Activated T-helper 1 cell treated with anti-CD3 and anti-CD28 coated beads, Interleukin-12 subunit alpha, Interleukin-12 subunit beta, Interleukin-2, Interleukin-4 antibody, amounts not matched to agents 30 ng/mL and 10 ng/mL and 1 ng/mL, durations not matched to agents 14 hours and 24 hours and 36 hours (primary cell): Measurements from ENCODE around the gene CNTN5. TPM values are rescaled to one million over a fixed set of nuclear protein-coding genes. Genes with fewer than 3 reads are reported as not detected.

Experiments used
- DNase-seq: peaks from one replicate; pipeline ENCODE4 v3.0.0; 2021; ENCODE audit warnings: low spot score
- H3K27ac Mint-ChIP-seq: one replicate; pipeline ENCODE4 v1.8.0; 2021; ENCODE audit warnings: mild to moderate bottlenecking, mixed read lengths
- H3K27me3 Mint-ChIP-seq: one replicate; pipeline ENCODE4 v1.8.0; 2022; ENCODE audit warnings: mild to moderate bottlenecking, moderate library complexity, mixed read lengths; ENCODE audit not compliant: insufficient read depth
- H3K36me3 Mint-ChIP-seq: one replicate; pipeline ENCODE4 v1.8.0; 2021; ENCODE audit warnings: low read depth, mixed read lengths
- H3K4me1 Mint-ChIP-seq: one replicate; pipeline ENCODE4 v1.8.0; 2021; ENCODE audit warnings: low read depth, mixed read lengths
- H3K4me3 Mint-ChIP-seq: one replicate; pipeline ENCODE4 v1.8.0; 2021; ENCODE audit warnings: mild to moderate bottlenecking, moderate library complexity, mixed read lengths
- H3K9me3 Mint-ChIP-seq: one replicate; pipeline ENCODE4 v1.8.0; 2021; ENCODE audit warnings: mixed read lengths
- intact Hi-C: fragments of 100-400 bp; cut with micrococcal nuclease; formaldehyde crosslinking; loops from one replicate; pipeline ENCODE4 v1.15.1; 2024
- total RNA-seq: library from RNA; stranded (reverse); gene quantifications from 2 replicates; pipeline ENCODE4 v1.2.3, GENCODE V29; 2022

Gene CNTN5
- total RNA-seq, 1 donor from 2014 or later: not detected

- DNase-seq: no peak
- intact Hi-C loops: no loop called here
- Mint-ChIP-seq H3K4me3 (no peak overlapping the region), H3K9me3 (peaks cover 3% of the 10 kb centered on the region), H3K4me1 (no peaks in the 10 kb centered on the region), H3K36me3 (no peaks in the 10 kb centered on the region), H3K27me3 (no peaks in the 10 kb centered on the region), H3K27ac (no peak overlapping the region)
Observed at GRCh38 chr11:99376463-99376862, 355.7 kb downstream of the CNTN5 start.

- H3K27me3 Mint-ChIP-seq: no peaks in the 10 kb centered on the region
Observed at GRCh38 chr11:99383648-99384245, 363.0 kb downstream of the CNTN5 start.

GRCh38 chr11:99391245-99391644 lies 370.5 kb downstream of the CNTN5 start:
- H3K27ac Mint-ChIP-seq: no peak overlapping the region
- H3K27me3 Mint-ChIP-seq: no peaks in the 10 kb centered on the region
- no peak overlapping the region for H3K4me3 Mint-ChIP-seq
- H3K36me3 Mint-ChIP-seq: no peaks in the 10 kb centered on the region
- no peak for DNase-seq
- peaks cover 3% of the 10 kb centered on the region for H3K9me3 Mint-ChIP-seq
- no peaks in the 10 kb centered on the region for H3K4me1 Mint-ChIP-seq
- intact Hi-C loops: no loop called here

More at GRCh38 chr11:99383648-99384245, 363.0 kb downstream of the CNTN5 start:
- Mint-ChIP-seq H3K36me3 (no peaks in the 10 kb centered on the region), H3K27ac (no peak overlapping the region), H3K4me3 (no peak overlapping the region), H3K4me1 (no peaks in the 10 kb centered on the region), H3K9me3 (peaks cover 6% of the 10 kb centered on the region)
- DNase-seq: no peak
- intact Hi-C loops: no loop called here

DNA sequence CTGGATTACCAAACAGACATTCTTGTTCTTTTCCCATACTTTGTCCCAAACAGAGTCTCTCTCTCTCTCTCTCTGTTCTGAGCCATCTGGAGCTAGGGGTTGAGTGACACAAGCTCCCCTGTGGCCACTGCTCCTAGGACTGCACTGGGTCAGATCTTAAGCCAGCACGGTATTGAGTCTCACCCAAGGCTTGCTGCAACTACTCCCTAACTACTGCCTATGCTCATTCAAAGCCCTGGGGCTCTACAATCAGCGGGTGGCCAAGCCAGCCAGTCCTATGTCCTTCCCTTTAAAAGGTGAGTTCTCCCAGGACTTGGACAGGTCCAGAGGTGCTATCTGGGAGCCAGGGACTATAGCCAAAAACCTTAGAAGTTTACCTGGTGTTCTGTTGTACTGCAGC lies 385.6 kb downstream of the CNTN5 start:
- no peak for DNase-seq
- H3K4me1 Mint-ChIP-seq: no peaks in the 10 kb centered on the region
- H3K9me3 Mint-ChIP-seq: peaks cover 10% of the 10 kb centered on the region
- H3K36me3 Mint-ChIP-seq: no peaks in the 10 kb centered on the region
- H3K27me3 Mint-ChIP-seq: no peaks in the 10 kb centered on the region
- no peak overlapping the region for H3K4me3 Mint-ChIP-seq
- H3K27ac Mint-ChIP-seq: no peak overlapping the region
- intact Hi-C loops: no loop called here

GRCh38 chr11:99410636-99411035 lies 389.9 kb downstream of the CNTN5 start:
- no peaks in the 10 kb centered on the region for H3K4me1 Mint-ChIP-seq
- DNase-seq: no peak
- H3K9me3 Mint-ChIP-seq: no peaks in the 10 kb centered on the region
- intact Hi-C loops: no loop called here
- no peak overlapping the region for H3K27ac Mint-ChIP-seq
- H3K36me3 Mint-ChIP-seq: no peaks in the 10 kb centered on the region
- no peak overlapping the region for H3K4me3 Mint-ChIP-seq
- no peaks in the 10 kb centered on the region for H3K27me3 Mint-ChIP-seq

DNA sequence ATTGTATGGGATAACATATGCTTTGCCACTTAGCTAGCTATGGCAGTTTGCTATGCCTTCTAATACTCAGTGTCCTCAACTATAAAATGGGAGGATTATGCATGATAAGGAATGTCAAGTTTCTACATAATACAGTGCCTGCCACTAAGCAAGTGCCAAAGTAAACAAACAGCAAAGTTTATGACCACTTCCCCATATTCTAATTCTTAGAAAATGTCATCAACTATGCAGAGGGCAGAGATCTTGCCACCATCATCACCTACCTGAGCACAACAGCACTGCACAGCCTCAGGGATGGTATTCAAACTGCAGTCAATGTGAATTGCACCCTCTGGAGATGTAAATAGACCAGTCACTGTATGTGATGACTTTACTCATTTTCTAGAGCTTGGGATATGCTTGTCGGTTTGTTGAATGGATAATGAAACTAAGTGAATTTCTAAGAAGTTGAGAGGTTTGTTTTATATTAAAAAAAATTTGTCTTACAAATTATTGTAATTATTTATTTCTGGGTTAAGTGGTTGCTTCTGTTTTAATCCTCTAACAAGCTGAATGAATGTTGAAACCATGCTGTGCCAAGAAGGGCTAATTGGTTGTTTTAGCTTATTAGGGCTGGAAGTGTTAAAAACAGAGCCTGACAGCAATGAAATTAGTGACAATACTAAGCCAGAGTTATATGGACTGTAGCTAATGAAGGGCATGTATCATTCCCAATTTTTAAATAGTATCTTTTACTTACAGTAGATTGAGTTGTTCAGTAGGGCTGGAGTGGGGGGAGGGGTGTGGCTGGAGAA lies 398.4 kb downstream of the CNTN5 start:
- Mint-ChIP-seq H3K4me1 (no peaks in the 10 kb centered on the region), H3K9me3 (peaks cover 6% of the 10 kb centered on the region), H3K27ac (no peak overlapping the region), H3K36me3 (no peaks in the 10 kb centered on the region), H3K27me3 (no peaks in the 10 kb centered on the region), H3K4me3 (no peak overlapping the region)
- no peak for DNase-seq
- intact Hi-C loops: no loop called here

DNA sequence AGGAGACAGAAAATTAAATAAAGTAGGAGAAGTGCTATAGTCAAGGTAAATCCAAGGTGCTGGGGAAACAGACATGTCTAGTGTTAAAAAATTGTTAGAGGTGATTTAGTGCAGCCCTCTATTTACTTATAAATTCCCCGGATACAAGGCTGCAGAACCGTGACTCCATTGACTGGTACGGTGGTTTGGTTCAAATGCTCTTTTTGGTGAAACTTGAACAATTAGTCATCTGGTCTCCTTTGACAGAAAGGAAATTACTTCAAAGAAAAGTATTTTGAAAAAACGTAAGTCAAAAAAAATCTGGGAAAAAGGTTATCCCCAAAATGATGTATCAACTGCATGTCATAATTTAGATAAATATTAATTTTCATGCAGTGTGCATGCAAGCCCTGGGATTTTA lies 399.2 kb downstream of the CNTN5 start:
- H3K27ac Mint-ChIP-seq: no peak overlapping the region
- H3K9me3 Mint-ChIP-seq: peaks cover 7% of the 10 kb centered on the region
- H3K36me3 Mint-ChIP-seq: no peaks in the 10 kb centered on the region
- H3K4me3 Mint-ChIP-seq: no peak overlapping the region
- H3K27me3 Mint-ChIP-seq: no peaks in the 10 kb centered on the region
- no peaks in the 10 kb centered on the region for H3K4me1 Mint-ChIP-seq
- DNase-seq: no peak
- intact Hi-C loops: no loop called here

DNA sequence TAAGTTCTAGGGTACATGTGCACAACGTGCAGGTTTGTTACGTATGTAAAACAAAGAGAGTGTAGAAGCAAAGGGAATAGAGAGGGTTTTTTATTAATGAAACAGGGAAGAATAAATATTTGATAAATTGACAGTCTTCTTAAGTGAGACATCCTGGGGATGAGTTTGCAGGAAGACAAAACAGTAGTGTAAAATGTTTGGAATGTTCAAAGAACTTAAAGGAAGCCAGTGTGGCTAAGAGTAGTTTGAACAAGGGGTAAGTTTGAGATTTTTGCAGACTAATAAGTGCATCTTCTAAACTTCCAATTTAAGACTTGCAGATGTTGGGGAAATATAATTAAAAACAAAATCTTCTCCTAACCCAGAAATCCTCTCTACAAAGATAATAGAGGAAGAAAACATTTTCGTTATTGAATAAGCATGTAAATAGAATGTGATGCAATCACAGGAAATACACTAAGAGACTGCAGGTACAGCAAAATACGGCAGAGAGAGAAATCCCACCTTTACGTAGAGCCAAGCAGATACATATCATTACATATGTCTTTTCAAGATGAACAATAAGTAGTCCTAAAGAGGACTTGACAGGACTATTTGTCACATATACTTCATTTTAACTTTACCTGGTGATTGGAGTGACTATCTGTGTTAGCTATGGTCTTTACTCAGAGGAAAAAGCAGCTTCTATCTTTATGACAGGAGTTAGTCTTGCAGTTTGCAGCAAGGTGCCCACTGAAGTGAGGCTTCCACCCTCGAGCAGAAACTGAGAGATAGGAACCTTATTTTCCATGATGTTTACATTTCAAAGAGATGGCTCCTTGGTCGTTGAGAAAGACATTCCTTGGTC lies 402.1 kb downstream of the CNTN5 start:
- H3K4me3 Mint-ChIP-seq: no peak overlapping the region
- no peak for DNase-seq
- no peak overlapping the region for H3K27ac Mint-ChIP-seq
- intact Hi-C loops: no loop called here
- no peaks in the 10 kb centered on the region for H3K4me1 Mint-ChIP-seq
- no peaks in the 10 kb centered on the region for H3K27me3 Mint-ChIP-seq
- H3K9me3 Mint-ChIP-seq: peaks cover 7% of the 10 kb centered on the region
- no peaks in the 10 kb centered on the region for H3K36me3 Mint-ChIP-seq

DNA sequence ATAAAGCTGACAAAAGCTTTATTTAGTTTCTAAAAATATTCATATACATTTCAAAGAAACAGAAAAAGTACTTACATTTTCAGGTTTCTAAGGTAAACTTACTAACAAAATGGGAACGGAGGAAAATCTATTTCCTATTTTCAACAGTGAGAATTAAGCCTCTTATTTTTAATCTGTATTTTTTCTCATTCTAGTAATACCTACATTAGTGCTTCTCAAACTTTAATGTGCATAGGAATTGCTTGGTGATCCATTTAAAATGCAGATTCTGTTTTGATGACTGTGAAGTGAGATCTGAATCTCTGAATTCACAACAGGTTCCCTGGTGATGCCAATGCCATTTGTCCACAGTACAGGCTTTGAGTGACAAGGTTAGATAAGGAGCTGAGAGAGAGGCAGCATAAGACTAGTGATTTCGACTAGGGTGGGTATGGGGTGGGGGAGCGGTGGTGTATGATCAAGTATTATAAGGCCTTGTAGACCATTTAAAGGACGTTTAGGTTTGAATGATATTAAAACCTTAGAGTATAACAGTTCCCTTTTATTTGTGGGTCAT lies 402.8 kb downstream of the CNTN5 start:
- peaks cover 7% of the 10 kb centered on the region for H3K9me3 Mint-ChIP-seq
- intact Hi-C loops: no loop called here
- H3K27ac Mint-ChIP-seq: no peak overlapping the region
- no peak overlapping the region for H3K4me3 Mint-ChIP-seq
- H3K36me3 Mint-ChIP-seq: no peaks in the 10 kb centered on the region
- H3K27me3 Mint-ChIP-seq: no peaks in the 10 kb centered on the region
- no peak for DNase-seq
- H3K4me1 Mint-ChIP-seq: no peaks in the 10 kb centered on the region

- intact Hi-C loops: no loop called here
- Mint-ChIP-seq H3K36me3 (no peaks in the 10 kb centered on the region), H3K27me3 (no peaks in the 10 kb centered on the region), H3K4me1 (no peaks in the 10 kb centered on the region), H3K4me3 (no peak overlapping the region), H3K27ac (no peak overlapping the region), H3K9me3 (peaks cover 7% of the 10 kb centered on the region)
- DNase-seq: no peak
Observed at GRCh38 chr11:99424313-99425084, 403.8 kb downstream of the CNTN5 start.

DNA sequence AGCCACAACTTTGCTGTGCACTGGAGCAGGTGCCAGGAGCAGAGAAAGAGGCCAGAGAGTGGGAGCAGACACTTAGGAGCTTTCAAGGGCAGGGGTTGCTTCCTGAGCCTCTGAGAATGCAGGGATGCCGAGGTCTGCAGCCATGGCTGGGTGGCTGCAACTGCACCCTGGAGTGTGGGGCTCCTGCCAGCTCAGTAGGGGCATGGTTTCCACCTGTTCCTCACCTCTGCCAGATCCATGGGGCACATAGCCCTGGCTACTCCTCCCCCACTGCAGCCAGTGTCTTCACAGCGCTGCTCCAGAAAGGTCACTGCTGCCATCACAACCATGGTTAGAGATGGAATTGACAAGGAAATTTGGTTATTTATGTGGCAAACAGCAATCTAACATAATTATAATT lies 404.8 kb downstream of the CNTN5 start:
- H3K36me3 Mint-ChIP-seq: no peaks in the 10 kb centered on the region
- intact Hi-C loops: no loop called here
- no peak for DNase-seq
- no peaks in the 10 kb centered on the region for H3K4me1 Mint-ChIP-seq
- no peaks in the 10 kb centered on the region for H3K27me3 Mint-ChIP-seq
- H3K9me3 Mint-ChIP-seq: peaks cover 7% of the 10 kb centered on the region
- H3K4me3 Mint-ChIP-seq: no peak overlapping the region
- no peak overlapping the region for H3K27ac Mint-ChIP-seq

DNA sequence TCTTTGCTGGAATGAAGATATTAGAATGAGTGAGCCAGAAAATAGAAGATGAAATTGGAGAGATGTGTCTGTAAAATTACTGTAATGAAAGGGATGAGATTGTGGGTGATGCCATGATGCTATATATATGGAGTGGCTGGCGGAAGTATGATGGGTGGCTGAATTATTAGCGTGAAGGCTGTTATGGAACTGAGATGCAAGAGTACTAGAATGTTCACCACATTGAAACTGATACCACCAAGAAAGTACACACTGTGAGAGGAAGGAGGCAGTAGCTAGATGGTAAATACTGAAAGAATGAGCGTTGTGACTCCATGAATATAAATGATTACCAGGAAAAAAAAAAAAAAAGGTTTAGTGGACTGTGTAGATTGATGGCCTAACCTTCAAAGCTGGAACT lies 411.9 kb downstream of the CNTN5 start:
- no peaks in the 10 kb centered on the region for H3K36me3 Mint-ChIP-seq
- no peak for DNase-seq
- no peaks in the 10 kb centered on the region for H3K4me1 Mint-ChIP-seq
- intact Hi-C loops: no loop called here
- peaks cover 14% of the 10 kb centered on the region for H3K9me3 Mint-ChIP-seq
- H3K4me3 Mint-ChIP-seq: no peak overlapping the region
- no peak overlapping the region for H3K27ac Mint-ChIP-seq
- H3K27me3 Mint-ChIP-seq: no peaks in the 10 kb centered on the region
